Psoas muscle (tissue), 8 donors: Measurements from ENCODE around the gene PKIB. TPM values are rescaled to one million over a fixed set of nuclear protein-coding genes. Genes with fewer than 3 reads are reported as not detected.

Source experiments
- ATAC-seq, 4 donors: fragments of 200-7000 bp; cut with Tn5 transposase; one replicate each; pipeline ENCODE4 v1.9.1; 2020; ENCODE audit warnings: moderate library complexity in 3 of 4, mild to moderate bottlenecking in 2 of 4
- DNase-seq, 2 donors: peaks; one replicate each; pipeline ENCODE4 v3.0.0-alpha.2; 2020
- H3K27ac ChIP-seq: fragments of 200-600 bp; one replicate; pipeline ENCODE4 v1.8.0; 2022
- H3K27me3 ChIP-seq, 3 donors: fragments of 200-600 bp in 1 of 3; one replicate each; pipeline versions ENCODE4 v1.6.1 to v1.8.0; 2013 to 2022; ENCODE audit warnings: low read length in 2 of 3, mild to moderate bottlenecking in 2 of 3, moderate library complexity in 1 of 3; ENCODE audit not compliant: insufficient read depth in 3 of 3
- H3K36me3 ChIP-seq, 2 donors: fragments of 200-600 bp in 1 of 2; one replicate each; pipeline versions ENCODE4 v1.6.1 to v1.8.0; 2013 to 2022; ENCODE audit warnings: low read depth in 1 of 2, mild to moderate bottlenecking in 1 of 2, moderate library complexity in 1 of 2; ENCODE audit not compliant: insufficient read depth in 1 of 2
- H3K4me1 ChIP-seq: fragments of 200-600 bp; one replicate; pipeline ENCODE4 v1.8.0; 2022
- H3K4me3 ChIP-seq: fragments of 200-600 bp; one replicate; pipeline ENCODE4 v1.8.0; 2022; ENCODE audit warnings: mild to moderate bottlenecking
- H3K9me3 ChIP-seq: fragments of 200-600 bp; one replicate; pipeline ENCODE4 v1.8.0; 2022
- CTCF ChIP-seq: fragments of 200-600 bp; IDR thresholded peaks from one replicate; pipeline ENCODE4 v1.8.0; 2022; ENCODE audit warnings: antibody characterized with exemption
- WGBS, 3 donors: extraction: QIAGEN DNeasy Blood & Tissue Kit; methylation state at CpG; one replicate each; pipeline versions ENCODE4 v1.1.6 to v1.1.7; 2013; 5-methylcytosine and 5-hydroxymethylcytosine counted together
- intact Hi-C, 2 donors: fragments of 100-400 bp; cut with DNase I; formaldehyde crosslinking; loops; one replicate each; pipeline versions ENCODE4 v1.11.0 to v1.14.2; 2022
- polyA plus RNA-seq, 3 donors: library from polyadenylated mRNA; stranded (reverse); fragments of 200-250 nt; gene quantifications; one replicate each; pipeline ENCODE4 v1.2.3, GENCODE V29; 2013
- total RNA-seq, 4 donors: library from RNA; stranded (reverse); fragmentation: NEBNext Ultra II Directional in 2 of 4; extraction: Animal tissue kit (Norgen Biotek cat#: 25700) in 2 of 4; gene quantifications; one replicate each; pipeline versions ENCODE4 v1.2.1 to v1.2.4, GENCODE V29; 2021 to 2023
- donor health status: healthy with polysubstance abuse.
- donor health status: DM: no; HTN: no; CAD: no; lungs with moderate emphysema.
- donor health status: Bipolar disorder and iron deficiency.
- donor health status: healthy.
- donor health status: DM: yes; HTN: yes; CAD: no.
- donor health status: DM: no; HTN: no; CAD: no.
- donor health status: DM: no; HTN: no; CAD: no.
- donor health status: DM: yes; HTN: yes; CAD: no.

Gene PKIB
- total and polyA plus RNA-seq, 7 donors, result 0.20 to 2.4 (median 0.59) TPM

- no peaks in the 10 kb centered on the region for H3K9me3 ChIP-seq
- intact Hi-C loops, result no loop called here
- no peak overlapping the region for H3K27ac ChIP-seq
- H3K36me3 ChIP-seq, result no peaks in the 10 kb centered on the region
- ATAC-seq (no peak), DNase-seq (no peak)
- no peak overlapping the region for H3K4me3 ChIP-seq
- no peaks in the 10 kb centered on the region for H3K27me3 ChIP-seq
- H3K4me1 ChIP-seq, result no peaks in the 10 kb centered on the region
- no peak for TF ChIP-seq CTCF
These were observed 41.4 kb downstream of the PKIB start for GRCh38 chr6:122651604-122652003.

GRCh38 chr6:122652431-122652830 is 42.2 kb downstream of the PKIB start:
- no peak for TF ChIP-seq CTCF
- H3K9me3 ChIP-seq, result no peaks in the 10 kb centered on the region
- no peaks in the 10 kb centered on the region for H3K27me3 ChIP-seq
- DNase-seq (no peak), ATAC-seq (no peak)
- H3K27ac ChIP-seq, result no peak overlapping the region
- no peaks in the 10 kb centered on the region for H3K4me1 ChIP-seq
- H3K4me3 ChIP-seq, result no peak overlapping the region
- intact Hi-C loops, result no loop called here
- no peaks in the 10 kb centered on the region for H3K36me3 ChIP-seq
- 91 to 100% (median 95%) methylated on average over 2 of the region's 2 CpGs for WGBS, 3 donors

- DNase-seq, result no peak
- WGBS, 3 donors, result 31 to 59% (median 47%) methylated on average over 2 of the region's 2 CpGs
- Histone ChIP-seq H3K4me3 (no peak overlapping the region), H3K9me3 (no peaks in the 10 kb centered on the region), H3K4me1 (no peaks in the 10 kb centered on the region), H3K27ac (no peak overlapping the region), H3K36me3 (no peaks in the 10 kb centered on the region), H3K27me3 (no peaks in the 10 kb centered on the region)
- ATAC-seq, result no peak
- intact Hi-C loops, result no loop called here
- no peak for TF ChIP-seq CTCF
These were observed 42.9 kb downstream of the PKIB start for GRCh38 chr6:122653094-122653493.

GRCh38 chr6:122654012-122654411 is 43.8 kb downstream of the PKIB start:
- Histone ChIP-seq H3K27ac (no peak overlapping the region), H3K36me3 (no peaks in the 10 kb centered on the region), H3K9me3 (no peaks in the 10 kb centered on the region), H3K27me3 (no peaks in the 10 kb centered on the region), H3K4me3 (no peak overlapping the region), H3K4me1 (no peaks in the 10 kb centered on the region)
- DNase-seq, result no peak
- TF ChIP-seq CTCF, result no peak
- intact Hi-C loops, result no loop called here
- no peak for ATAC-seq
- 71 to 87% (median 81%) methylated on average over 2 of the region's 2 CpGs for WGBS, 3 donors

GRCh38 chr6:122657601-122658000 is 47.4 kb downstream of the PKIB start:
- Histone ChIP-seq H3K27ac (no peak overlapping the region), H3K27me3 (no peaks in the 10 kb centered on the region), H3K4me1 (no peaks in the 10 kb centered on the region), H3K36me3 (no peaks in the 10 kb centered on the region), H3K9me3 (no peaks in the 10 kb centered on the region), H3K4me3 (no peak overlapping the region)
- intact Hi-C loops, result no loop called here
- DNase-seq (no peak), ATAC-seq (no peak)
- 83 to 89% (median 84%) methylated on average over 1 of the region's 1 CpG for WGBS, 3 donors
- TF ChIP-seq CTCF, result no peak
